GM19395 (cell line): ENCODE measurements around the gene PHOX2B.
"Not testable (repeated sequence)": the region's sequence is repeated elsewhere in the genome, so short reads cannot be mapped to it uniquely, and the experiment has no call there.

Source experiments
- ATAC-seq: cut with Tn5 transposase; IDR thresholded peaks from one replicate; pipeline ENCODE4 v1.9.1; 2021; ENCODE audit warnings: mild to moderate bottlenecking, moderate library complexity; ENCODE audit not compliant: unreplicated experiment

The PHOX2B gene

DNA sequence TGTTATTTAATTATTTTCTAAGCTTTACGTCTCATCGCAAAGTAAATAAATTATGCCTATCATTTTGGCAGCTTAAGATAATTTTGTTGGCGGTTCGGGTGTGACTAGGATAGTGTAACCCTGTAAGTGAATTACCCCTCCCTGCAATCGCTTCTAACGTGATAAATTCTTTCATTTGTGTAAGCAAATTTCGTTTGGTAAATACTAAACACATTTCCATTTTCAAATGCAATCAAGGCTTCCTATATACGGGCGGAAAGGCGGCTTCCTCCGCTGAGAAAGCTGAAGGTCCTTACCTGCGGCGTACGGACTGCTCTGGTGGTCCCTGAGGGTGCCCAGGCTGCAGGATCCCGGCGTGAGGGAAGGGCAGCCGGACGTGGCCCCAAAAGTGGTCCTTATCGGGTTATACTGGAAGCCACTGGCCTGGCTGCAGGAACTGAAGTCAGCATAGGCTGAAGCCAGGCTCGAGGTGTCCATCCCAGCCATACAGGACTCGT lies 403 bp downstream of the PHOX2B start:
- no peak for ATAC-seq

DNA sequence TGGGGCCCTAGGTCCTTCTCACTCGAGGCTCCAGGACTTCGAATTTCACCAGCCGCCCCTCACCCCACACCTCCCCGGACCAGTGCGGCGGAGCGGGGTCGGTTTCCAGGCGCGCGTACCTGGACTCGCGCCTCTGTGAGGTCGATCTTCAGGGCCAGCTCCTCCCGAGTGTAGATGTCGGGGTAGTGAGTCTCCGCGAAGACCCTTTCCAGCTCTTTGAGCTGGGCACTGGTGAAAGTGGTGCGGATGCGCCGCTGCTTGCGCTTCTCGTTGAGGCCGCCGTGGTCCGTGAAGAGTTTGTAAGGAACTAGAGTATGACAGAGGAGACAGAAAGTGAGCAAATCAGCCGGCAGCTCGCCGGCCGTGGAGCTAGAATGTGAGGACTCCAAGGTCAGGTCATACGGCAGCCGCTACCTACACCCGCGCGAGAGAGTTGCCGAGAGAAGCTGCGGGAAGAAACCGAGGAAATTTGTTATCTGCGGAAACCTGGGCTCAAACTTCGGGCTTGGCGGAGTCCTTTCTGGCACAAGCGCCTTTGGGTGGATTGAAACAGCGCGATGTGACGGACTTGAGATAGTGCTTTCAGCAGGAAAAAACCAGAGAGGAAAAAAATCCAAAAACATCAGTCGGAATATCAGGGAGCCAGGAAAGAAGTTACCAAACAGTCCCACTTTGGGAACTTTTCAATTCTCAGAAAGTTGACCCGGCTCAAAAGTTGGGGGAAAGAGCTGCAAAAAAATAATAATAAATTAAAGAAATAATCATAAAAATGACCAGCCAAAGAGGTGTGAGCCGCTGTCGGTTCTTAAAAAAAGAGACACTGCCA lies 1.1 kb downstream of the PHOX2B start:
- no peak for ATAC-seq

DNA sequence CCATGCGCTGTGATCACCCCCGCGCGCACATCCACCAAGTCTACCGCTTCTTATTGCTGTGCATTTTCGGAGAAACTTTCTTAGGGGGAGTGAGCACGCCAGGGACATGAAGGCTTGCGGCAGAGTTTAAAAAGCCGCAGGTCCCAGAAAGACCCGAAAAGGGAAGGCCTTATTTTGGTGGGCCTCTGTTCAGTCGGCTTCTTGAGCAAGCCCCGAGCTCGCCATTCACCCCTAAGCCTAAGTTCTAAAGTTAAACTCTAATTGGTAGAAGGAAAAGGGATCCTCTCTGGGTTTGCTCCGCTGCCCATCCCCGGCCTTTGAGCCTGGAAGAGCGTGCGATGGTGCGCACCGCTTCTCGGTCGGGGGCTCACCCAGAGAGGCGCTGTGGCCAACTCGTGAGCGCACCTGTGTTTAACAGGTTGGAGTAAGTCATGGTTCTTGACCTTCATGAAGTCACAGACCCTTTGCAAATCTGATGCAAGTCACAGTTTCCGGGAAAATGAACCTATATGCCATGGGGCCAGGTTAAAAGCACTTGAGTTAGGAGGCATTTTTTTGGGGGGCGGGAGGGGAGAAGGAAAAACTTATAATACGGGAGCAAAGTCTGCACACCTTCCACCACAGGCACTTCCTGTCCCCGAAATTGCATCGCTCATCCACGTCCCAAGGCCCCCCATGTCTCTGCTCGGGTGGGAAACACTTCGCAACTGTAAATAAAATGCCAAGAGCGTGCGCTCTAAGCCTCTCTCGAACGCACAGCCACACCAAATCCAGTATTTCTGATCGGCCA lies 1.9 kb downstream of the PHOX2B start:
- ATAC-seq = no peak

DNA sequence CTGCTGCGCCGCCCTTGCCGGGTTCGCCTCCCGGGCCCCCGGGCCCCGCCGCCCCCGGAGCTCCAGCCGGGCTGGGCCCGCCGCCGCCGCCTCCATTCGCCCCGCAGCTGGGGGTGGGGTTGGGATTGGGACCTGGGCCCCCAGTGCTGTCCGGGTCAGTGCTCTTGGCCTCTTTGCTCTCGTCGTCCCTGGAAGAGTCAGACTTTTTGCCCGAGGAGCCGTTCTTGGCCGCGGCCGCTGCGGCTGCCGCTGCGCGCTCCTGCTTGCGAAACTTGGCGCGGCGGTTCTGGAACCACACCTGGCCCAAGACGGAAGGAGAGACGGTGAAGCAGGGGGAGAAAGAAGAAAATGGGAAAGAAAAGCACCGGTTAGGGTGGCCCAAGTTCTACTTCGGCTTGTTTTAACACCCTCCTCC lies 2.5 kb downstream of the PHOX2B start:
- no peak for ATAC-seq

DNA sequence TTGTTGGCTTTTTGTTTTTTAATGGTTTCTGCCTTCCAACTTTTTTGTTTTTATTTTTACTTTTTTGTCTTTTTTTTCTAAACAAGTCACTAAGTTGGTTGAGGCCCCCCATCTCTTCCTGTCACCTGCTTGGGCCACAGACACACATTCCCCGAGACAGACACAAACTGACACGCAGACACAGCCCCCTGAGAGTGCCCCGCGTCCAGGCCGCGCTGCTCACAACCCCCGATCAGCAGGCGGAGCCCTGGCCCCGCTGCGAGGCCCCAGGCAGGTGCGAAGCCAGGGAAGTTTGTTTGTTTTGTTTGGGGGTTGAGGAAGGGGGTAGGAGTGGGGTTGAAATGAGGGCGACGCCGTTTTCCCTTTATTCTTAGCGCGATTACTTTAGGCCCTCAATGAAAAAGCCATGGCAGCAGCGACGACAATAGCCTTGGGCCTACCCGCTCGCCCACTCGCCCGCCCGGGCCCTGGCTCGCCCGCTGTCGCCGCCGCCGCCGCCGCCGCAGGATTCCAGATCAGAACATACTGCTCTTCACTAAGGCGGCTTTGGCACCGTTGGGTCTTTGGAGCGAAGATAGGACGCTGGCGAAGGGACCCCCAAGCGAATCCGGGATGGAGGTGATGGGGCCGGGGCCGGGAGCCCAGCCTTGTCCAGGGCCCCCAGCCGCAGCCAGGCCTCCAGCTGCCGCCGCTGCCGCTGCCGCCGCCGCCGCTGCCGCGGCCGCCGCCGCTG lies 3.1 kb downstream of the PHOX2B start:
- ATAC-seq = no peak

DNA sequence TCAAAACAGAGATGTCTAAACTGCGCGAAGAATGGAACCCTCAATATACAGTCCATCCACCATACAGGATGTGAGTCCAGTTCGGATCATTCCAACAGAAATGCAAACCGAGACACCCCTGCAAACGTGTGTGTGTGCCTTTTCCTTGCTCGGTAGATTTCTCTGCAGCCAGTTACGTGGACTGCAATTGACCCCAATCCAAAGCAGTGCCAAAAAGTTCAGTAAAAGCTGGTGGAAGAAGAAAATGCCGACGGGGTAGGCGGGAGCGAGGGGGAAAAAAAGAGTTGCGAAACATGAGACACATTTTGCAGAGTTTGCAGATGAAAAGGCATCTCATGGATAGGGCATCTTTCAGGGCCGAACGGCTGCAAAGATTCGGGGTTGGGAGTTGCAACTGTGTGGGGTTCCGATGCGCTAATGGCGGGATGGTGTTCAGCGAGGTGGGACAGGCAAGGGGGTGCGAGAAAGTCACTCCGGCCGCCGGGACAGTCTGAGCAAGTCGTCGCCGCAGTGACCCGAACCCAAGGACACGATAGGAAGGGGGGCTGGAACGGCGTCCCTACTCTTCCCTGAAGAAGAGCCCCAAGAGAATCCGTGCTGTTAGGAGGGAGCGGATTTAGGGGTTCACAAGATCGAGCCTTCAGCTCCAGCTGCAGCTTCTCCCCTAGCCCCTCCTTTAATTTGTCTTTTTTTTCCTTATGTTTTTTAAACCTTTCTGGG lies 3.8 kb downstream of the PHOX2B start:
- no peak for ATAC-seq

DNA sequence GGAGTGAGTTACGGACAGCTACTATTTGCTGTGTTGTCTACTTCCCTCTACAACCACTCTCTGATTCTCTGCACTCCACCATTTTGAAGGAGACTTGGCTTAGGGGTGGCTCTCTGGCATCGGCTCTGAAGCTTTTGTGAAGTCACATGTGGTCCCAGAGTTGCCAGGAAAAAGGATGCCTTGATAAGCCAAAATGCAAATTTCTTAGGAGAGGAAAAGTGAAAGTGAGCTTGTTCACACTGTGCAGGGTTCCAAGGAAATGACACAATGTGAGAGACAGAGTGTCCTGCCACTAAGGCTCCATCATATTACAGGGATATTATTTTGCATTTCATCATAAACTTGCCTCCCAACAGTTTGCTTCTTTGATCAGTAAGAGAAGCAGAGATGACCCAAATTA lies 7.2 kb downstream of the PHOX2B start:
- ATAC-seq = no peak

DNA sequence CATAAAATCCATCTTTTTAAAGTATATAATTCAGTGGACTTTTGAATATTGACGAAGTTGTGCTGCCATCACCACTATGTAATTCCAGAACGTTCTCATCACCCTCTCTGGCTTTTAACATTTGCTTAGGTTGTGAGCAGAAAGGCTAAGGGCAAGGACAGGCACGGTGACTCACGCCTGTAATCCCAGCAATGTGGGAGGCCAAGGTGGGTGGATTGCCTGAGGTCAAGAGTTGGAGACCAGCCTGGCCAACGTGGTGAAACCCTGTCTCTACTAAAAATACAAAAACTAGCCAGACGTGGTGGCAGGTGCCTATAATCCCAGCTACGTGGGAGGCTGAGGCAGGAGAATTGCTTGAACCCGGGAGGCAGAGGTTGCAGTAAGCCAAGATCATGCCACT lies 11.0 kb downstream of the PHOX2B start:
- not testable (repeated sequence) for ATAC-seq

DNA sequence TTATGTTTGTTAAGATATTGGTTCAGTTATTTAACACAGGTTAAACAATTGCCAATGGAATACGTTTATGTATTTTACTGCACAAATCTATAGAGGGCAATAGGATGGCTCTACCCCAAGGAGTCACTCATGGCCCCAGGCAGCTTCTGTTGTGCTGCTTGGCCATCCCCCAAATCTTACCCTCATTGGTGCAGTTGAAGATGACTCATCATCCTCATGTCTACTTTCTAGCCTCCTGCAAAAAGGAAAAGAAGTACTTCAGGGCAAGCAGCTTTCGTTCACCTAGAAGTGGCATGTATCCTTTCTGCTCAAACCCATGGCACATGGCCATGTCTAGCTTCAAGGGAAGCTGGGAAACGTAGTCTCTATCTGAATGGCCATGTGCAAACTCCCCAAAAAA lies 14.2 kb downstream of the PHOX2B start:
- no peak for ATAC-seq

DNA sequence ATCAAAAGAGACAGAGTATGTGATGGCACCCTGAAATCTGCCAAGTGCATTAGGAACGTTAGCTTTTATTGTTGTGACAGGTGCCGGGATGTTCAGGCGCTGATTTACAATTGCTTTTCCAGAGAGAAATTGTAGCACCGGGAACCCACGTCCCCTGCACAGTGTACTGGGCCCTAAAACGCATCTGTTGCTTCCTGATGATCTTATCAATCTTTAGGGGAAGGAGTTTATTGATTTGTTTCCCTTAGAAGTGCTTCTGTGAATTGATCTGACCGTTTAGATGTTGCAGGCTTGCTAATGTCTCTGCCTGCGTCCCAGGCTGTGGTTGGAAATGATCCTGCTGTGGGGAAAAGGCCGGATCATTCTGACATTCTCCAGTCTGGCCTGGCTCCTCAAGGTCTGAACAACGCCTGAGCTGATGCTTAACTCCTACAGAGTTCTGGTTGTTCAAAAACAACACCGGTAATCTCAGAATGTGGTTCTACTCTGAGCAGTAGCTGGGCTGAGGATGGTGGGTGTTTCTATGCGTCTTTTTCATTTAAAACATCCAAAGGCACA lies 16.9 kb downstream of the PHOX2B start:
- no peak for ATAC-seq

DNA sequence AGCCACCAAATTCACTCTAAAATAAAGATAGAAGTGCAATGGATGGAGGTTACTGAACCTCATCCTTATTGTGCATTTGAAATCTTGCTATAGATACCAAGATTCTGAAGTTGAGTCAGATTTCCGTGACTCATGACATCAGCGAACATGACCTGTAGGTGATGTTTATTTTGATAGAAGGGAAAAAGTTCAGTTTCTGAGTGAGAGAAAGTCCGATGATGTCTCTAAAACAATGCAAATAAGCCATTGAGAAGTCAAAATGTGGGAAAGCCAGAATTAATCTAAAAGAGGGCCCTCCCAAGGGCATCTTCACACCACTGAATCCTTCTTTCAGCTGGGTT lies 20.0 kb downstream of the PHOX2B start:
- ATAC-seq = no peak

DNA sequence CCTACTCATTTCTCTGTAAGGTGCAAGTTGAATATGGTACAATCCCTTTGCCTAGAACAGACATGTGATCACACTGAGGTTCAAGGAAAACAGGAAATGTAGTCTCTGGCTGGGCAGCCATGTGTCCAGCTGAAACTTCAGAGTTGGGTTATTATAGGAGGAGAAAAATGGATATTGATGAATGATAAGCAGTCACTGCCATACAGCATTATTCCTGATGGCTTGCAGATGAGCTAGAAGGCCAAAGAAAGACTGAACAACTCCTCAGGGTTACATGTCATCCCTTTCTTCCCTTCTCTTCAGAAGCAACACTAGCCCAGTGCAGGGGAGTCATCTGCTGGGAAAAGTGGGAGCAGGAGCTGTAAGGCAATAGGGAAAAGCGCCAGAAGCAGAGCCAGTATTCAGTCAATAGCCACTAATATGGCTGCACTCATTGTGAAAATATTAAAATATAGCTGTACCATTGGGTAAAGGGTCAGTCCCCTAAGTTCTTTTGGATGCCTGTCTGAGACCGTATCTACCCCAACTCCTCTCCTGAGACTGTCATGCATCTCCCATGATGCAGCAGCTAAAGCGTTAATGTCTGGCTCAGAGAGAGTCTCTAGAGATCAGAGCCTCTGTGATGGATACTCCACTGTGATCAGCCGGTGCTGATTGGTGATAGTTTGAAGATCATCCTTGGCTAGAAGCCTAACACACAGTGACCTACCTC lies 20.5 kb downstream of the PHOX2B start:
- ATAC-seq = no peak

DNA sequence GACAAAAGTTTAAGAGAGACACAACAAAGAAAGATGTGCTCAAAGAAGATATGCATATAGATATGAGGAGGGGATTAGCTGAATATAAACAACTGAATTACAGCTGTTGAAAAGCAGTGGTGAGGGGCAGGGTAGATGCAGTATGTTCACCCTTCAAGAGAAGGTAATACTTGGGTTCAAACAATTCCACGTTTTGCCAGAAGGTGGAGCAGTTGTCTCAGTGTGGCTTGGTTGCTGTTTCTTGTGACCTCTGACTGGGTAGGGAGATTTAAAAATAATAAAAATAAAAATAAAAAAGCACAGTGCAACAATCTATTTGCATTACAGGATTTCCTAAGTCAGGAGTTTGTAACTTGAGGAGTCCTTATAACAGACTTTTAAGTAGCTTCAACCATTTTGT lies 23.3 kb downstream of the PHOX2B start:
- ATAC-seq = no peak

DNA sequence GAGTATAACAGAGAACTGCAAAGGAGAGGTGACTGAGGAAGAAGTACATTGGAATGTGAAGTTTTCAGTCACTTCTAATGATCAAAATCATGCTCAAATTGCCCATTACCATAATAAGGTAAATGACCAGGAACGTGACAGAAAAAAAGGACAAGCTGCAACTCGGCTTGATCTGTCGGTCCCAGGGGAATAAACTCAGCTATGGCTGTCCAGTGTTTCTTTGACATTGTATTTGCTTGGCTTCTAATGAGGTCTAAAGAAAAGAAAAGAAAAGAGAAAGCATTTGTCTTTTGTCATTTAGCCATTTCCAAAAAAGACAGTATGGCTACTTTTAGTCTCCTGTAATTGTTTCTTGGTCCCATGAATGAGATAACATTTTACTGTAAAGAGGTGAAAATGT lies 25.2 kb downstream of the PHOX2B start:
- ATAC-seq = no peak

DNA sequence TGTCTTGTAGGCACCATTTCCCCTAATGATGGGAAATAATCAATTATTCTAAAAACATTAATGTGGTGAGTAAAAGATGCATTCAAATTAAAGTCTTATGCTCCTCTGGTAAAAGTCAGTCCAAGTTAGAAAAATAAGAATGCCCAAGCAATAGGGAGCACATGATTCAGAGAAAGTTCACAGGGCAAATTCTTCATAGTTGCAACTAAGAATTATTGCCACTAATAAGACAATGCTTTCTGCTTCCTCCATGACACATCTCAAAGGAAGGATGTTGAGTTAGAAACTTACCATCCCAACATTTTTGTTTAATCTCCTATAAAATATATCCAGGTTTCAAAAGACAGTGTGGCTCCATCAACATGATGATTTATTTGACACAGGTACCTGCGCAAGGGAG lies 26.3 kb downstream of the PHOX2B start:
- no peak for ATAC-seq

DNA sequence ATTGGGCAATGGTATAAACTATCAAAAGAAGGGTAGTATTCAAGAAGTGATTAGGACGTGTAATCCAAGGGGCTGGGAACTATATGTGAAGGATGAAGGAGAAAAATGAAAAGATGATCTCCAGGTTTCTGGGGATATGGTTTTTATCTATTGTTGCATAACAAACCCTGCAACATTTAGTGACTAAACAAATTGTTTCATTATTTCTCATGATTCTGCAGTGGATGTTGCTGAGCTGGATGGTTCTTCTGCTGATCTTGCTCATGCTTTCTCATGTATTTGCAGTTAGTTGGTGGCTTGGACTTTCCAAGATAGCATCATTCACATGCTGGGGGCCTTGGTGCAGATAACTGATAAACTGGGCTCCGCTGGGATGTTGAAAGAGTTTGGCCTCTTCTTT lies 29.1 kb downstream of the PHOX2B start:
- no peak for ATAC-seq

DNA sequence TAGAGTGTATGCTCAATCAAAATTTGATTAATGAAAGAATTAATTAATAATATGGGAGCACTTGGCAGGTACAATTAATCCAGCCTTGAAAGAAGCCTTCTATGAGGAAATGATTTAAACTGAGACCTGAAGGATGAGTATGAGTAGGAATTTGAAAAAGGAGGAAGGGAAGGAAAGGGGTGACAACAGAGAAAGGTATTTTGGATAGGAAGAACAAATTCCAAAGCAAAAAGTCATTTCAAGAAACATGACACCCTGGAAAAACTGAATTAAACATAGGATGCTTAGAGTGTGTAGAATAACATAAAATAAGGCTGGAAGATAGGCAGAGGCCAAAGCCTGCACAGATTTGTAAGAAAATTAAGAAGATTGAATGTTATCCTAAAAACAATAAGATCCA lies 29.6 kb downstream of the PHOX2B start:
- no peak for ATAC-seq

DNA sequence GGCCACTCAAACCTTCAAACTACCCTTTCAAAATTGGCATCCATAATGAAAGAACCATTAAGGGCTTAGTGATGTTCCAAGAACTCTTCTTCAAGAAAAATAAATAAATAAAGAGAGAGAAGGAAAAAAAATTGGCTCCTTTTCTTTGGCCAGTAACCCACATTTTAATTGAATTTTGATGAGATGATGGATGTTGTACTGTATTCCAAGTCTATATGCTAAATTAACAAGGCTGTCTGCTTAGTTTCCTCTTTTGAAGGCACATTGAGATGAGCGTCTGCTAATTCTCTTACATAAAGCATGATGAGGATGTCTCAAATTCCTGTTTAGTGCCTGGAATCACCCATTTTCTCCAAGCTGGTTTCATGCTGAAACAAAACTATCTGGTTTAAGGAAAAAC lies 33.4 kb downstream of the PHOX2B start:
- ATAC-seq = no peak

DNA sequence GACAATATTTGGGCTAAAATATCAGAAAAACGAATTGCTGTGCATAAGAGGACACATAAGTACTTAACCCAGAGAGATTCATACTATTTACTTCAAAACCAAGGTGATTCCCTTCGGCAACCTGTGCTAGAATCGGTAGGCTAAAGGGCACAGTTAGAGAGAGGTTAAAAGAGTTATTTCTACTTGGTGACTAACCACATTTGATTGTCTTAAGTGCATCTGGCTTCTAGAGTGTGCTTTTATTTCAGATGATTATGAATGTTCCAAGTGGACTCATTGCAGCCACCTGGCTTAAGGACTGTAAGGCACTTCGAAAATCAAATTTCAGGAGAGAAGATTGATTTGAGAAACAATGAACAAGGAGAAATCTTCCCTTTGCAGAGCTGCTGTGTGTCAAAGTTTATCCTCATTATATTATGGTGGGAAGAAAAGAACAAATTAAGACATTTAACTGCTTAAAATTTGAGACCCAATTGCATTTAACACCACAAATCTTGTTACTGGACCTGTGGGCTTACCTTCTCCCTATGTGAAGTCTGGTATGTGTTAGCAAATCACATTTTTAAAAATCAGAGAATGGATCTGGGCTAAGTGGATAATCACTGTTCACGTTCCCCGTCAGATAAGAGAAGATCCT lies 34.0 kb downstream of the PHOX2B start:
- no peak for ATAC-seq

DNA sequence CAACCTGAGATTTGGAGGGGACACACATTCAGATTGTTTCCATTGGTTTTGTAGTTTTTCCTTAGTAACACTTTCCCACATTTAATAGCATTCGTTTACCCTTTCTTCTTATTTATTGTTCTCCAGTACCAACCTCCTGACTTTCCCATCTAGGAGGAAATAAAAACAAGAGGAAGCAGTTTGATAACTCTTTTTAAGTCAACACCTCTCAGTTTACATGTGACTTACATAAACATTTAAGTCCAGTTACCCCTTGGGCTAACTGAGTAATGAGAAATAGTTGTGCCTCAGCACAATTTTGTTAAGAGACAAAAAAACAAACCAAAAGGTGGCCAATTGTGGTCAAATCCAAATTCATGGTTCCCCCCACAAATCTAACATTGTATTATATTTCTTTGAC lies 34.8 kb downstream of the PHOX2B start:
- no peak for ATAC-seq
